ENCODE results near the gene LACTBL1. TPM values are rescaled to one million over a fixed set of nuclear protein-coding genes. Genes with fewer than 3 reads are reported as not detected.

LACTBL1 gene
- not detected in 2 replicates for total RNA-seq

DNA sequence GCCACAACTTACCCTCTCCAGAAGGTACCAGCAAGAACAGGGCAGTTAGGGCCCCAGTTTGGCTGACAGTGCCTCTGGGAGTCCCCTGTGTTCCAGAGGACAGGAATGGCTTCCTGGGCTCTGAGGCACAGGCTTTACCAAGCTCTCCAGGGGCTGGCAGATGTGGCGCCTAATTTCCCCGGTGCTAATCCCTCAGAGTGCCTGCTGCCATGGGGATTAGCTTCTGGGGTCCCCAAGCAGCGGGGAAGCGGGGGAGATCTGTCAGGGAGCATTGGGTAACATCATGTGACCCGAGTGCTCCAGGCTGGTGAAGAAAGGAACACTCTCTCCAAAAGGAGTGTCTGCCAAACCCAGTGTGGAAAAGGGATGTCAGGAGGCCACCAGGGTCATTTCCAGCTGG is at the start of gene LACTBL1:
TSS of gene LACTBL1 (minus strand) at position 107 of the 400 bp plus-strand sequence. CDS start 550 bp downstream, outside the sequence.
- Histone ChIP-seq H3K4me3 (ENCODE audit: low read depth, low read length) (no peak within 1 kb of the TSS), H3K36me3 (ENCODE audit: control insufficient read depth, insufficient read depth, low read length) (no peaks in the 10 kb centered on the region), H3K27me3 (ENCODE audit: control insufficient read depth, insufficient read depth, low read length) (peaks cover 4% of the 10 kb centered on the region)
- no peak for TF ChIP-seq CTCF (IDR thresholded peaks at IDR 0.05; ENCODE audit: insufficient read depth, low read length, poor library complexity, severe bottlenecking)
- DNase-seq (ENCODE audit: low read depth) = no peak

DNA sequence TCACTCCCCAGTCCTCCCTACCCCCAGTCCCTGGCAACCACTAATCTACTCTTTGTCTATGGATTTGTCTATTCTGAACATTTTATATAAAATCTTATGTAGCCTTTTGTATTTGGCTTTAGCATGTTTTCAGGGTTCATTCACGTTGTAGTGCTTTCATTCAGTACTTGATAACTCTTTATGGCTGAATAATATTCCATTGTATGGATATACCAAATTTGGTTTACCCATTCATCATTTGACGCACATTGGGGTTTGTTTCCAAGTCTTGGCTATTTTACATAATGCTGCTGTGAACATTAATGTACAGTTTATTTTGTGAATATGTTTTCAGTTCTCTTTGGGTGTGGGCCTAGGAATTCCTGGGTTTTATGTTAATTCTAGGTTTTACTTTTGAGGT is 49.2 kb upstream of the LACTBL1 start:
- DNase-seq (ENCODE audit: low read depth) = no peak
- no peak overlapping the region for H3K4me3 ChIP-seq (ENCODE audit: low read depth, low read length)
- no peaks in the 10 kb centered on the region for H3K27me3 ChIP-seq (ENCODE audit: control insufficient read depth, insufficient read depth, low read length)
- no peak for TF ChIP-seq CTCF (IDR thresholded peaks at IDR 0.05; ENCODE audit: insufficient read depth, low read length, poor library complexity, severe bottlenecking)
- no peaks in the 10 kb centered on the region for H3K36me3 ChIP-seq (ENCODE audit: control insufficient read depth, insufficient read depth, low read length)

- peak overlapping the region; percentile 52 for H3K4me3 ChIP-seq (ENCODE audit: low read depth, low read length)
- no peak for TF ChIP-seq CTCF (IDR thresholded peaks at IDR 0.05; ENCODE audit: insufficient read depth, low read length, poor library complexity, severe bottlenecking)
- DNase-seq (ENCODE audit: low read depth) = no peak
- no peaks in the 10 kb centered on the region for H3K27me3 ChIP-seq (ENCODE audit: control insufficient read depth, insufficient read depth, low read length)
- H3K36me3 ChIP-seq (ENCODE audit: control insufficient read depth, insufficient read depth, low read length) = no peaks in the 10 kb centered on the region
Measured at GRCh38 chr1:23020706-23021405, 48.2 kb upstream of the LACTBL1 start.

GRCh38 chr1:23019863-23020625 is 47.4 kb upstream of the LACTBL1 start:
- TF ChIP-seq CTCF (IDR thresholded peaks at IDR 0.05; ENCODE audit: insufficient read depth, low read length, poor library complexity, severe bottlenecking) = no peak
- H3K36me3 ChIP-seq (ENCODE audit: control insufficient read depth, insufficient read depth, low read length) = no peaks in the 10 kb centered on the region
- peak overlapping the region; percentile 52 for H3K4me3 ChIP-seq (ENCODE audit: low read depth, low read length)
- no peak for DNase-seq (ENCODE audit: low read depth)
- no peaks in the 10 kb centered on the region for H3K27me3 ChIP-seq (ENCODE audit: control insufficient read depth, insufficient read depth, low read length)

- Histone ChIP-seq H3K4me3 (ENCODE audit: low read depth, low read length) (peak within 1 kb of the TSS; percentile 52), H3K27me3 (ENCODE audit: control insufficient read depth, insufficient read depth, low read length) (no peaks in the 10 kb centered on the region), H3K36me3 (ENCODE audit: control insufficient read depth, insufficient read depth, low read length) (no peaks in the 10 kb centered on the region)
- TF ChIP-seq CTCF (IDR thresholded peaks at IDR 0.05; ENCODE audit: insufficient read depth, low read length, poor library complexity, severe bottlenecking) = peak; percentile 35
- DNase-seq (ENCODE audit: low read depth) = peak; percentile 81
Measured at GRCh38 chr1:23019094-23019862, 46.6 kb upstream of the LACTBL1 start, which contains the start of gene KDM1A. KDM1A (plus strand) TSS chr1:23019468; CDS start chr1:23019597, 129 bp downstream.

Data from kidney epithelial cell (primary cell).